Vagina (tissue), 2 donors: ENCODE measurements around the gene LRRC10B.

Source experiments
- POLR2A ChIP-seq, 2 donors: fragments of 450-650 bp; IDR thresholded peaks; one replicate each; pipeline ENCODE4 v1.6.1; 2017; ENCODE audit warnings: antibody characterized with exemption in 2 of 2, mild to moderate bottlenecking in 2 of 2, moderate library complexity in 2 of 2
- POLR2AphosphoS5 ChIP-seq, 2 donors: sonication (generic); formaldehyde crosslinking; IDR thresholded peaks; one replicate each; pipeline ENCODE4 v1.9.0; 2017; ENCODE audit warnings: antibody characterized with exemption in 2 of 2, mild to moderate bottlenecking in 2 of 2, low read depth in 1 of 2; ENCODE audit not compliant: insufficient read depth in 1 of 2
- TF ChIP-seq, protein P1 (sequence below), 3 experiments: fragments of 450-650 bp in 2 of 3; fragments of 200-600 bp in 1 of 3; sonication (generic) in 1 of 3; IDR thresholded peaks; one replicate each; pipeline ENCODE4 v1.5.1; 2017 to 2019; ENCODE audit warnings: antibody characterized with exemption in 3 of 3, mild to moderate bottlenecking in 2 of 3, moderate library complexity in 2 of 3

DNA sequence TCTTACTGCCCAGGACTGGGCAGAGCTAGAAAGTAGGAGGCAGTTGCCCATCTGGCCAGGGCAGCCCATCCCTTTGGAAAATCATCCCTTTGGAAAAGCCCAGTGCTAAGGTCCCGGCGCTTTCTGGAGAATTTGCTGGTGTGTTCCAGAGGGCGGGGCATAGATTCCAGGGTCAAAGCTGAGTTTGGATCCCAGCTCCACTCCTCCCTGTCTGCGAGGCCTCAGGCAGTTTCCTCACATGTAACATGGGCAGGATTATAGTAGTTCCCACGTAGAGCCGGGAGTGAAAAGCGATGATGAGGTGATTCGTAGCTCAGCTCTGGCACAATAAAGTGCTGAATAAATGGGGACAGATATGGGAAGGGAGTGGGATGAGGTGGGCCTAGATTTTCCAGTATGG lies 31.4 kb upstream of the LRRC10B start:
- TF ChIP-seq, protein P1, sequence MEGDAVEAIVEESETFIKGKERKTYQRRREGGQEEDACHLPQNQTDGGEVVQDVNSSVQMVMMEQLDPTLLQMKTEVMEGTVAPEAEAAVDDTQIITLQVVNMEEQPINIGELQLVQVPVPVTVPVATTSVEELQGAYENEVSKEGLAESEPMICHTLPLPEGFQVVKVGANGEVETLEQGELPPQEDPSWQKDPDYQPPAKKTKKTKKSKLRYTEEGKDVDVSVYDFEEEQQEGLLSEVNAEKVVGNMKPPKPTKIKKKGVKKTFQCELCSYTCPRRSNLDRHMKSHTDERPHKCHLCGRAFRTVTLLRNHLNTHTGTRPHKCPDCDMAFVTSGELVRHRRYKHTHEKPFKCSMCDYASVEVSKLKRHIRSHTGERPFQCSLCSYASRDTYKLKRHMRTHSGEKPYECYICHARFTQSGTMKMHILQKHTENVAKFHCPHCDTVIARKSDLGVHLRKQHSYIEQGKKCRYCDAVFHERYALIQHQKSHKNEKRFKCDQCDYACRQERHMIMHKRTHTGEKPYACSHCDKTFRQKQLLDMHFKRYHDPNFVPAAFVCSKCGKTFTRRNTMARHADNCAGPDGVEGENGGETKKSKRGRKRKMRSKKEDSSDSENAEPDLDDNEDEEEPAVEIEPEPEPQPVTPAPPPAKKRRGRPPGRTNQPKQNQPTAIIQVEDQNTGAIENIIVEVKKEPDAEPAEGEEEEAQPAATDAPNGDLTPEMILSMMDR (IDR thresholded peaks at IDR 0.05): no peak
- TF ChIP-seq POLR2A (IDR thresholded peaks at IDR 0.05) (no peak), POLR2AphosphoS5 (IDR thresholded peaks at IDR 0.05; ENCODE audit: insufficient read depth in 1 of 2, low read depth in 1 of 2) (no peak)
